Progenitor cell of endocrine pancreas (in vitro differentiated cells): ENCODE data around the gene LCP2. TPM values are rescaled to one million over a fixed set of nuclear protein-coding genes. Genes with fewer than 3 reads are reported as not detected.

Source experiments
- DNase-seq: peaks from one replicate; pipeline ENCODE4 v3.0.0; 2021; ENCODE audit warnings: low spot score; ENCODE audit not compliant: unreplicated experiment
- H3K27ac Mint-ChIP-seq: 2 replicates; pipeline ENCODE4 v1.8.0; 2021; ENCODE audit warnings: mild to moderate bottlenecking, moderate library complexity, mixed read lengths
- H3K27me3 Mint-ChIP-seq: 2 replicates; pipeline ENCODE4 v1.8.0; 2021; ENCODE audit warnings: mixed read lengths
- H3K36me3 Mint-ChIP-seq: 2 replicates; pipeline ENCODE4 v1.8.0; 2022; ENCODE audit warnings: mixed read lengths; ENCODE audit not compliant: insufficient read depth
- H3K4me1 Mint-ChIP-seq: 2 replicates; pipeline ENCODE4 v1.8.0; 2021; ENCODE audit warnings: low read depth, mixed read lengths
- H3K4me3 Mint-ChIP-seq: 2 replicates; pipeline ENCODE4 v1.8.0; 2021; ENCODE audit warnings: low read depth, mild to moderate bottlenecking, moderate library complexity, mixed read lengths
- H3K9me3 Mint-ChIP-seq: 2 replicates; pipeline ENCODE4 v1.8.0; 2021; ENCODE audit warnings: low read depth, mixed read lengths
- total RNA-seq: library from RNA; stranded (reverse); gene quantifications from 2 replicates; pipeline ENCODE4 v1.2.1, GENCODE V29; 2021
- TF ChIP-seq, protein P1 (sequence below): fragments of 200-600 bp; sonication (generic); IDR thresholded peaks from one replicate; pipeline ENCODE4 v1.5.0; 2021; ENCODE audit warnings: antibody characterized with exemption, mild to moderate bottlenecking; ENCODE audit not compliant: unreplicated experiment

The LCP2 gene
- total RNA-seq, 1 donor from 2014 or later = not detected

DNA sequence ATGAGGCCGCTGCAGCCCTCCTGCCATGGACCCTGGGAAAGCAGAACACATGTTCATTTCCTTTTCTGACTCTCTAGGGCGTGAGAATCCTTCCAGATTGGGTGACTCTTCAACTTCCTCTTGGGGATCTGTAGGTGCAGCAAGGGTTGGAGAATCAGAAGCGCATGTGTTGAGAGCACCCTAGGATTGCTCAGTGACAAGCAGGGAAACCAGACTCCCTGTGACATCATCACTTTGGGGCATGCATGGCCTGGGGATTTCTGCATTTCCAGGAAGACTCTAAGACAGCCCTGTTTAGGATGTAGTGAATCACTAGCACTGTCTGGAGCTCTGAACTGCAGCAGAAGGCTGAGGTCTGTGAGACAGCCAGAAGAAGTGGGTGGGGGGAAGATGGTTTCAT lies 15.1 kb upstream of the LCP2 start:
- H3K4me3 Mint-ChIP-seq = no peak overlapping the region
- no peaks in the 10 kb centered on the region for H3K9me3 Mint-ChIP-seq
- peaks cover 5% of the 10 kb centered on the region for H3K4me1 Mint-ChIP-seq
- TF ChIP-seq, protein P1, sequence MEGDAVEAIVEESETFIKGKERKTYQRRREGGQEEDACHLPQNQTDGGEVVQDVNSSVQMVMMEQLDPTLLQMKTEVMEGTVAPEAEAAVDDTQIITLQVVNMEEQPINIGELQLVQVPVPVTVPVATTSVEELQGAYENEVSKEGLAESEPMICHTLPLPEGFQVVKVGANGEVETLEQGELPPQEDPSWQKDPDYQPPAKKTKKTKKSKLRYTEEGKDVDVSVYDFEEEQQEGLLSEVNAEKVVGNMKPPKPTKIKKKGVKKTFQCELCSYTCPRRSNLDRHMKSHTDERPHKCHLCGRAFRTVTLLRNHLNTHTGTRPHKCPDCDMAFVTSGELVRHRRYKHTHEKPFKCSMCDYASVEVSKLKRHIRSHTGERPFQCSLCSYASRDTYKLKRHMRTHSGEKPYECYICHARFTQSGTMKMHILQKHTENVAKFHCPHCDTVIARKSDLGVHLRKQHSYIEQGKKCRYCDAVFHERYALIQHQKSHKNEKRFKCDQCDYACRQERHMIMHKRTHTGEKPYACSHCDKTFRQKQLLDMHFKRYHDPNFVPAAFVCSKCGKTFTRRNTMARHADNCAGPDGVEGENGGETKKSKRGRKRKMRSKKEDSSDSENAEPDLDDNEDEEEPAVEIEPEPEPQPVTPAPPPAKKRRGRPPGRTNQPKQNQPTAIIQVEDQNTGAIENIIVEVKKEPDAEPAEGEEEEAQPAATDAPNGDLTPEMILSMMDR = no peak
- DNase-seq = no peak
- peaks cover 24% of the 10 kb centered on the region for H3K27me3 Mint-ChIP-seq
- no peak overlapping the region for H3K27ac Mint-ChIP-seq
- H3K36me3 Mint-ChIP-seq = no peaks in the 10 kb centered on the region

DNA sequence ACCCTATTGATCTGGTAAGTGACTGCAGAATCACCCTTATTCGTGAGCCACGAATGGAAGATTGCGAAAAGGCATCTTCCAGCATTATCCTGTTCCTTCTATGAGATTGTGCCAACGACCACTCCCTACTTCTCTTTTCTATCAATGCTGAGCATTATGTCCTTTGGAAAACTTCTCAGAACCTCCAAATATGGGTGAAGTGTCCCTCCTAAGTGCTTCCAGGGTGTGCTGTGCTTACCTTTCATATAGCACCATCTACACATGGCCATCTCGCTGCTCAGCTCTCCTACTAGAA lies 14.7 kb upstream of the LCP2 start:
- H3K27ac Mint-ChIP-seq = no peak overlapping the region
- H3K9me3 Mint-ChIP-seq = no peaks in the 10 kb centered on the region
- no peaks in the 10 kb centered on the region for H3K36me3 Mint-ChIP-seq
- TF ChIP-seq, protein P1 = no peak
- H3K27me3 Mint-ChIP-seq = peaks cover 24% of the 10 kb centered on the region
- H3K4me1 Mint-ChIP-seq = peaks cover 5% of the 10 kb centered on the region
- DNase-seq = no peak
- no peak overlapping the region for H3K4me3 Mint-ChIP-seq

- peaks cover 5% of the 10 kb centered on the region for H3K4me1 Mint-ChIP-seq
- H3K27me3 Mint-ChIP-seq = peaks cover 24% of the 10 kb centered on the region
- TF ChIP-seq, protein P1 = no peak
- no peak overlapping the region for H3K4me3 Mint-ChIP-seq
- H3K9me3 Mint-ChIP-seq = no peaks in the 10 kb centered on the region
- H3K36me3 Mint-ChIP-seq = no peaks in the 10 kb centered on the region
- H3K27ac Mint-ChIP-seq = no peak overlapping the region
- no peak for DNase-seq
Measured at GRCh38 chr5:170311511-170312300, 14.1 kb upstream of the LCP2 start.

DNA sequence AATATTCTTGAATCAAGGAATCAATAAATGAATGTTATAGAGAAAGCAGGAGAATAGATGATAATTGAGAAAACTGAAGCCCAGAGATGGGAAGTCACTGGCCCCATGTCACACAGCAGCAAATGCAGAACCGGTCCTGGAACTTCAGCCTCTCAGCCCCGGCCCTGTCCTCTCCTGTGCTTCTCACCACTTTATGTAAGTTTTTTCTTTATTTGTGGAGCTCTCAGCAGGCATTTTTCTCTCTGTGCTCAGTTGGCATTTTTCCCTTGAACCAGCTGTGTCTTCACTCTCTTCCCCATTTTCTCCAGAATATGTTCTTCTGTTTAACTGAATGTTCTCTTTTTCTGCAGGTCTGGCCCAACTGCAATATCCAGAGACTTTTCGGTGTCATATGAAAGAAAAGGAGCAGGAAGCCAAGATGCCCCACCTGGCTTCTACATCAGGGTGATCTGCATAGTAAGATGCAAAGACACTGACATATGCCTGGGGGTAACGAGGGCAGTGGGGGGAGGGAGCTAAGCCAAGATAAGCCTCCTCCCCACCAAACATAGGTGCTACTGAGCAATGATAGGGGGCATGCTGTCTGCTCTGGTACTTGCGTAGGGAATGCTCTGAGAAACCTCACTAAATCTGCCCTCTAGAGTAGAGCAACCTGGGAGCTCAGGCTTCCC lies 12.8 kb upstream of the LCP2 start:
- H3K4me1 Mint-ChIP-seq = peaks cover under 1% of the 10 kb centered on the region

GRCh38 chr5:170308686-170309085 lies 11.1 kb upstream of the LCP2 start:
- no peak for DNase-seq
- Mint-ChIP-seq H3K9me3 (no peaks in the 10 kb centered on the region), H3K36me3 (no peaks in the 10 kb centered on the region), H3K4me1 (no peaks in the 10 kb centered on the region), H3K27ac (no peak overlapping the region), H3K27me3 (peaks cover 24% of the 10 kb centered on the region), H3K4me3 (no peak overlapping the region)
- TF ChIP-seq, protein P1 = no peak

More for the DNA sequence above, 12.8 kb upstream of the LCP2 start:
- DNase-seq = no peak
- H3K27me3 Mint-ChIP-seq = peaks cover 24% of the 10 kb centered on the region
- H3K27ac Mint-ChIP-seq = no peak overlapping the region
- TF ChIP-seq, protein P1 = no peak
- no peak overlapping the region for H3K4me3 Mint-ChIP-seq
- H3K9me3 Mint-ChIP-seq = no peaks in the 10 kb centered on the region
- no peaks in the 10 kb centered on the region for H3K36me3 Mint-ChIP-seq
